CD4-positive, alpha-beta T cell treated with Interleukin-4 for 4 hours (primary cell): ENCODE measurements around the gene CDC42.
"Not testable (repeated sequence)": the region's sequence is repeated elsewhere in the genome, so short reads cannot be mapped to it uniquely, and the experiment has no call there.

ENCODE experiments used
- DNase-seq: peaks from one replicate; pipeline ENCODE4 v3.0.0-alpha.2; 2020

CDC42 gene

GRCh38 chr1:22052115-22053016 lies at the start of gene CDC42:
Gene CDC42 (plus strand): TSS chr1:22052709. CDS start chr1:22078479, 25,770 bp downstream.
- DNase-seq, result peak; percentile 98

GRCh38 chr1:22002875-22003274 lies 49.6 kb upstream of the CDC42 start:
- not testable (repeated sequence) for DNase-seq

DNA sequence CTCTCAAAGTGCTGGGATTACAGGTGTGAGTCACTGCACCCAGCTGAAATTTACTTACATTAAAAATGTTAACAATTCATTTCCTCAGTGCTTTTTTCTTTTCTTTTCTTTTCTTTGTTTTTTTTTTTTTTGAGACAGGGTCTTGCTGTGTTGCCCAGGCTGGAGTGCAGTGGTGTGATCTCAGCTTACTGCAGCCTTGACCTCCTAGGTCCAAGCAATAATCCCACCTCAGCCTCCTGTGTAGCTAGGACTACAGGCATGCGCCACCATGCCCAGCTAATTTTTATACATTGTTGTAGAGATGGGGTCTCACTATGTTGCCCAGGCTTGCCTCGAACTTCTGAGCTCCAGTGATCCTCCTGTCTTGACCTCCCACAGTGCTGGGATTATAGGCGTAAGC lies 48.5 kb upstream of the CDC42 start:
- not testable (repeated sequence) for DNase-seq

GRCh38 chr1:22005261-22006149 lies 47.0 kb upstream of the CDC42 start:
- DNase-seq, result peak; percentile 24

- DNase-seq, result not testable (repeated sequence)
These were observed 45.8 kb upstream of the CDC42 start for GRCh38 chr1:22006736-22007135.

- not testable (repeated sequence) for DNase-seq
These were observed 45.2 kb upstream of the CDC42 start for GRCh38 chr1:22007262-22007661.

- DNase-seq, result not testable (repeated sequence)
These were observed 42.9 kb upstream of the CDC42 start for GRCh38 chr1:22009566-22009965.

- DNase-seq, result not testable (repeated sequence)
These were observed 39.8 kb upstream of the CDC42 start for GRCh38 chr1:22012752-22013151.

GRCh38 chr1:22014575-22015206 lies 37.8 kb upstream of the CDC42 start:
- DNase-seq, result not testable (repeated sequence)

DNA sequence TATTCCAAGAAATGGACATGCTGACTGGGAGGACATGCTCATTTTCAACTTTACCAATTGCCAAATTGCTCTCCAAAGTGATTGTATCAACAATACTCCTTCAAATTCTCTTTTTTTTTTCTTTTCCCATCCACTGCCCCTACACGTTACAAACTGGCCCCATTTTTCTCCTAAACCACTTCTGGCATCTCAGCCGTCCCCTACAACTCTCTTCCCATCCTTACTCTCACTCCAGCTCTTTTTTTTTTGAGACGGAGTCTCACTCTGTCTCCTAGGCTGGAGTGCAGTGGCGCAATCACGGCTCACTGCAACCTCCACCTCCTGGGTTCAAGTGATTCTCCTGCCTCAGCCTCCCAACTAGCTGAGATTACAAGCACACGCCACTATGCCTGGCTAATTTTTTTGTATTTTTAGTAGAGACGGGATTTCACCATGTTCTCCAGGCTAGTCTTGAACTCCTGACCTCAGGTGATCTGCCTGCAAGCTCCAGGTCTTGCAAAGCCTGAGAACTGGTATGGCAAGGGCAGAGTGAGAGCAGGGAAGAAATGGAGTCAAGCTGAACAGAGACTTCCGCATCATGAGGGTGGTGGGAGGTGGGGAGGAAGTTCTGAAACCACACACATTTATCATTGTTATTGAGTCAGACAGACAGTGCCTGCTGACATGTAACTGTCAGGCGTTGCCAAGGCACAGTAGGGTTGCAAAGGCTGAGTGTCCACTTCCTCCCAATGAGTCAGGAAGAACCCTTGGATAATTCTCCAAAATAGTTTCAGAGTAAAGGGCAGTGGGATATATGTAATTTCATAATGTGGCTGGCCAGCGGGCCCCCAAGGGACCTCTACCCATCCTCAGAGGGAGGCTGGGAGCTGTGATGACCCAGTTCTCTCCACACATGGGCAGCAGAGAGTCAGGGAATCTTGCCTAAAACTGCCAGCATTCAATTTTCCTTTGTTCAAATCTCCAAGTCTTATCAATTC lies 33.6 kb upstream of the CDC42 start:
- DNase-seq, result peak; percentile 75

DNA sequence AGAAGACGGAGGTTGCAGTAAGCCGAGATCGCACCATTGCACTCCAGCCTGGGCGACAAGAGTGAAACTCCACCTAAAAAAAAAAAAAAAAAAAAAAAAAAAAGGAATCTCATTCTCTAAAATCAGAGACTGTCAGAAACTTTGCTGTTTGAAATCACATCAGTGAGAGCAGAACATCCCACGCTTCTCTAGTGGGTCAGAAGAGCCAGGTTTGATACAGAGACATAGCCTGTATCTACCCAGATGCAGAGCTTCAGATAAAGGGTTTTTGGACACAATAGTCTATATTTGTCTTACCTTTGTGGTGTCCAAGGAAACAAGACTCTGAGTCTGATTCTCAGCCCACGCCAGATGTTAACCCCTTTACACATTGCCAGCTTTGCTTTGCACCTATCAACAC lies 31.4 kb upstream of the CDC42 start:
- no peak for DNase-seq

DNA sequence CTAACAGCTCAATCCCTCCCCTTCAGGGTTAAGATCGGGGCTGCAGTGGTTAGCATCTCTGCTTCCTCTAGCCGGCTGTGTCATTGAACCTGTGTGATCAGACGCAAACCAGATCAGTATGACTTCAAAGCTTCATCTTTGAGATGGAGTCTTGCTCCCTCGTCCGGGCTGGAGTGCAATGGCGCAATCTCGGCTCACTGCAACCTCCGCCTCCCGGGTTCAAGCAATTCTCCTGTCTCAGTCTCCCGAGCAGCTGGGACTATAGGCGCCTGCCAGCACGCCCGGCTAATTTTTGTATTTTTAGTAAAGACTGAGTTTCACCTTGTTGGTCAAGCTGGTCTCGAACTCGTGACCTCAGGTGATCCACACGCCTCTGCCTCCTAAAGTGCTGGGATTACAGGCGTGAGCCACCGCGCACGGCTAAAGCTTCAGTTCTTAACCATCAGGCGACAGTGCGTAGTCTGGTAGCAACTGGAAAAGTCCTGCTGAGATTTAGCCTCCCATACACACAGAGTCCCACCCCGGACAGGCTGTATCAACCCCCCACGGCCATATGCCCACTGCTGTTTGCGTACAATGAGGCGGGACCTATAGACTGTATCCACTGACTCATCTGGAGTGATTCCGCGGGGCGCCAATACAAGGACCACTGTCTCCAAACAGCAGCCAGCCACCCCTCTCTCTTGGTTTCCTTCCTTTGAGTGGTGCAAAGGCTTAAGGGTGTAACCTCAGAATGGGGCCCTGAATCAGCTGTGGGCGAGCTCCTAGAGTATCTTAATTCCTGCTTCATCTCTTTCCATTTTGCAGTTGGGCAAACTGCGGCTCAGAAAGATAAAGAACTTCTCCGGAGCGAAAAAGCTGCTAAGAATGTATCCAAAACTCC lies 27.8 kb upstream of the CDC42 start:
- DNase-seq, result peak; percentile 89

DNA sequence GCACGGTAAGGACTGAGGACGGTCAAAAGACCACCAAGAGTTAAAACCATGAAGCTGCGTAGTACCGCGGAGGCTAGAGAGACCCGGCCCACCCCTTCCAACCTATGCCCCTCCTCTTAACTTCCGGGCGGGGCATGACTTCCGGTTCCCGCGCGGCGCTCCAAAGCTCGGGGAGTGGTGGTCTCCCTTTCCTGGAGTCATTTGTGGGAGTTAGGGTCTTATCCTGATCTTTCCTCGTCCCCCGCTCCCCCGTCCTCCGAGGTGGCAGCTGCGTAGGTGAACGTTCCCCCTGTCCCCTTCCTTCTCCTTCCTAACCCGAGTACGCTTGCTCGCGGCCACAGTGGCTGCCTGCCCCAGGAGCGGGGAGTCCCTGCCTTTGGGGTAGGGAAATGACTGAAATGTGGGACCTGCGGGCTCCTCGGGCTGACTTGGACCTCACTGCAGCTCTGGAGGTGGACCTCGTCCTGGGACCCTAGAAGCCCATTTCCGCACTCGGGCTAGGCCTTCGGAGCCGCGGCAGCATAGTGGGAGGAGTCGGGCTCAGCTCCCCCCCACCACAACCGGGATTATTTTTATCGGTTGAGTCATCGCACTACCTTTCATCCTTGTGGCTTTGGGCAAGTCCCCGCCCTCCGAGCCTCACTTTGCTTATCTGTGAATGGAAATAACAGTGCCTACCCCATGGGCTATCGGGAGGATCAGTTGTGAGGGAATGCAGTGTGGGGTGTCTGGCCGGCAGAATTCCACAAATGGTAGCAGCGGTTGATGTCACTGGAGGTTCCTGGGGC lies 26.9 kb upstream of the CDC42 start:
- DNase-seq, result peak; percentile 93

- peak; percentile 21 for DNase-seq
These were observed 25.6 kb upstream of the CDC42 start for GRCh38 chr1:22026924-22027289.

DNA sequence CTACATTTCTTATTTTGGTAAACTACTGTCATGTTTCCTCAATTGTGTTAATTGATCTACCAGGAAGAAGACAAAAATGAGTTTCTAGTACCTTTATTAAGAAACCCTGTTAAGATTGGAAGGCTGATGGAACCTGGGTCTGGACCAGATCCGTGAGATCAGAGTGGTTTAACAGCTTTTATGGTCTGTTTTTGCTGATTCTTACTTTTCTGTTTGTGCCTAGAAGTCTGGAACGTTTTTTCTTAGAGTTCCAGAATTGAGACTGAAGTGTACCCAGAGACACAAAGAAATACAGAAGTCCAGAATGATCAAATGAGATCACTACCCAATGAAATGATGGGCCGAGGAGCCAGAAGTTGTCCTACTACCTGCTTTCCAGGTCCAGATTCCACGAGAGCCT lies 22.5 kb upstream of the CDC42 start:
- DNase-seq, result no peak

- DNase-seq, result no peak
These were observed 22.0 kb upstream of the CDC42 start for GRCh38 chr1:22030473-22030872.

DNA sequence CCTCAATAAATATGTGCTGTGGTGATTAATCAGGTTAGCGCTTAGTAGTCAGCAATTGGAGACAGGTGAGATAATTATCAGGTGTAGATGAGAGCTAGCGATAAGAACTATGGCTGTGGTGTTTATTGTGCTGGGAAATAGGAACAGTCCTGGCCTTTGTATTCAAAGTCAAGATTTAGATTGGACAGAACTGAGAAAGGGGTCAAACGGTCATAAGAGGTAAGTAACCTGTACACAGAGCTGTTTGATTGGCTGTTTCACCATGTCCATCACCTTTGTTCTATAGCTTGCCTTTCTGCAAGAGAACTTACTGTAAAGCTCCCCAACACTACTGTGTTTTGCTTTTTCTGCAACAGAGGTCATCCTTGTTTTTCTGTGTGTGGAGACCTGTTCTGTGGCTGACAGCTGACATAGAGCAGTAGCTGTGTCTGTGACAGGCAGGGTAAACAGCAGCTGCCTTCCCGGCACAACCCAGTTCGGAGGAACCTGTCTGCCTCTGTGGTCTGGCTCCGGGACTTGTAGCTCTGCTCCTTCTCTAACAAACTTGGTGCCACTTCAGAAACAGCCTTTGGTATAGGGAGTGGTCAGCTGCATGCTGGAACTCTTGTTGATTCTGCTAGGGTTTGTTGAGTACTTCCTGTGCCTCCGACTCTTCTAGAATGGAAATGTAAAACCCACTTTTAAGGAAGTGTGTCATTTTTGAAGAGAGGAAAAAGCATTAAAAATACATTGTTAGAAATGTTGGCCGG lies 21.1 kb upstream of the CDC42 start:
- peak; percentile 70 for DNase-seq

DNA sequence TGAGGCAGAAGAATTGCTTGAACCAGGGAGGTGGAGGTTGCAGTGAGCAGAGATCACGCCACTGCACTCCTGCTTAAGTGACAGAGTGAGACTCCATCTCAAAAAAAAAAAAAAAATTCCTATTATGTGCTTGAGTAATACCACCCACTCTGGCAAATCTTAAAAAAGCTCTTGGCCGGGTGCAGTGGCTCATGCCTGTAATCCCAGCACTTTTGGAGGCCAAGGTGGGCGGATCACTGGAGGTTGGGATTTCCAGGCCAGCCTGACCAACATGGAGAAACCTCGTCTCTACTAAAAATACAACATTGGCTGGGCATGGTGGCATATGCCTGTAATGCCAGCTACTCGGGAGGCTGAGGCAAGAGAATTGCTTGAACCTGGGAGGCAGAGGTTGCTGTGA lies 17.7 kb upstream of the CDC42 start:
- not testable (repeated sequence) for DNase-seq

DNA sequence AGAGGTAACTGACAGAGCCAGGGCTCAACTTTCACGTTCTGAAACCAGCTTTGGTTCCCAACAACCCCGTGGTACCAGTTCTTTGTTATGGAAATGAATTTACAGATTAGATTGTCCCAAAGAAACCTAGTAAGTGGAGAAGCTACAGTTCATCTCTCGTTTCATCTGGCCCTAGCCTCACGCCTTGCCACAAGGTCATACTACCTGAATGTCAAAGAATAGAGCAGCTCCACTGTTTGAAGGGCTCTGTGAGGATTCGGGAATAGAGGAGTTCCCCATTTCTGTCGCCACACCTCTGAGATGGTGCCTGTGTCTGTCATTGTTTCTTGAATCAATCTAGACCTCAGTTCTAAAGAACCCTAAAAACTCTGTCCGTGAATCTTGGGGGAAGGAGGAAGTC lies 15.0 kb upstream of the CDC42 start:
- no peak for DNase-seq
